ENCODE data around the gene MLLT3.

Gene MLLT3

DNA sequence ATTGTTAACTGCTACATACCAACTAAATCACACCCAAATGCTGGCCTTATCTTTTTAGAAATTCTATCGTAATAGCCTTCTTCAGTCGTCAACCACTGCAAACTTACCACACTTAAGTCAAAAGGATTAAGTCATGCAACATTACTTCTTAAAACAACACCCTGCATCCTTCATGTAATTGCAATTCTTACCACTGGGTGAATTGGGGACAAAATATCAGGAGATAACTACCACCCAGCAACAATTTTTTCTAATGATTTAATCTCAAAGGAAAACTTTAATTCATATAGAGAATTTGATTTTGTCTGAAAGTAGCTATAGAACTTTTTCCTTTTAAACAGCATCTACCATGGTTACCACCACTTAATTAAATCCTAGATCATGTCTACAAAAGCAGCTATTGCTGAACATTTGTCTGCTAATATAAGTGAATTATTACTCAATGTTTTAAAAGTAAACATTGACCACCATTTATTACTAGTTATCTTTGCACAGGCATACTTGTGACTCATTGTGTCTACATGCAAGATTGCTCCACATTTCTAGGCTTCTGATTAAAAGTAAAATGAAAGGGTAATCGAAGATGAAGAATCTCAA is 10.5 kb downstream of the MLLT3 start:
- H3K79me2 ChIP-seq (ENCODE audit: insufficient read depth, low read length): no peaks in the 10 kb centered on the region
- no peaks in the 10 kb centered on the region for H3K27me3 ChIP-seq (ENCODE audit: low read length)
- no peak overlapping the region for H3K4me2 ChIP-seq (ENCODE audit: low read depth, low read length, poor library complexity, severe bottlenecking)
- H3F3A ChIP-seq (ENCODE audit: insufficient read depth): no peaks in the 10 kb centered on the region
- no peaks in the 10 kb centered on the region for H3K9me3 ChIP-seq (ENCODE audit: insufficient read depth, low read length)
- no peak overlapping the region for H2AFZ ChIP-seq (ENCODE audit: low read depth, low read length, severe bottlenecking)
- no peaks in the 10 kb centered on the region for H3K9me2 ChIP-seq (replicated peaks; ENCODE audit: insufficient read depth, low read length)
- H3K4me3 ChIP-seq (ENCODE audit: insufficient read depth, low read length, poor library complexity, severe bottlenecking): no peak overlapping the region
- 0 out of 2 replicates have a peak, but pooled peaks have one; percentile 50 for TF ChIP-seq EZH2phosphoT487 (conservative IDR thresholded peaks at IDR 0.05; ENCODE audit: low read length)
- TF ChIP-seq CTCF (IDR thresholded peaks at IDR 0.05; ENCODE audit: insufficient read depth, low read length, poor library complexity, severe bottlenecking): peak; percentile 20
- H4K20me1 ChIP-seq (ENCODE audit: low read depth, low read length): peaks cover 27% of the 10 kb centered on the region; the same call in 1 of the 2 replicates
- H3K9ac ChIP-seq (ENCODE audit: low read length): no peak overlapping the region
- no peaks in the 10 kb centered on the region for H3K36me3 ChIP-seq (ENCODE audit: low read length)
- H3K27ac ChIP-seq (ENCODE audit: low read depth, low read length): no peak overlapping the region

DNA sequence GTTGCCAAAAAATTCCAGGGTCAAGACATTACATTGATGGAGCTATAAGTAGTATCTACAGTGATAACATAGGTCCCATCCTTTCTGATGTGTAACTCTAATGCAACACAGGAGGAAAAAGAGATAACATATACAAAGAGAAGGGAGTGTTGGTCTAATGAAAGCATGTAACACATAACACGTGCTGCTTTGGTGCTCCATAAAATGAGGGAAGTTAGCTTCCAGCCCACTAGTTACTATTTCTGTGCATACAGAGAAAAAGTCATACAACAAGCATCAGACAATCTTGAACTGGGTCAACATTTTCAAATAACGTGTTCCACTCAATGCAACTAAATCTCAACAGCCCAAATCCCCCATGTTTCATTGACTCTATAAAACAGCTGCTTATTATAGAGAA is 11.7 kb downstream of the MLLT3 start:
- H3K36me3 ChIP-seq (ENCODE audit: low read length): no peaks in the 10 kb centered on the region
- H3K9ac ChIP-seq (ENCODE audit: low read length): no peak overlapping the region
- H3K9me2 ChIP-seq (replicated peaks; ENCODE audit: insufficient read depth, low read length): no peaks in the 10 kb centered on the region
- no peaks in the 10 kb centered on the region for H3K9me3 ChIP-seq (ENCODE audit: insufficient read depth, low read length)
- no peaks in the 10 kb centered on the region for H3K79me2 ChIP-seq (ENCODE audit: insufficient read depth, low read length)
- TF ChIP-seq CTCF (IDR thresholded peaks at IDR 0.05; ENCODE audit: insufficient read depth, low read length, poor library complexity, severe bottlenecking) (no peak), EZH2phosphoT487 (conservative IDR thresholded peaks at IDR 0.05; ENCODE audit: low read length) (no peak)
- no peaks in the 10 kb centered on the region for H3K27me3 ChIP-seq (ENCODE audit: low read length)
- H3F3A ChIP-seq (ENCODE audit: insufficient read depth): no peaks in the 10 kb centered on the region
- no peak overlapping the region for H3K4me3 ChIP-seq (ENCODE audit: insufficient read depth, low read length, poor library complexity, severe bottlenecking)
- H4K20me1 ChIP-seq (ENCODE audit: low read depth, low read length): peaks cover 22% of the 10 kb centered on the region; the same call in 1 of the 2 replicates
- no peak overlapping the region for H2AFZ ChIP-seq (ENCODE audit: low read depth, low read length, severe bottlenecking)
- no peak overlapping the region for H3K27ac ChIP-seq (ENCODE audit: low read depth, low read length)
- no peak overlapping the region for H3K4me2 ChIP-seq (ENCODE audit: low read depth, low read length, poor library complexity, severe bottlenecking)

DNA sequence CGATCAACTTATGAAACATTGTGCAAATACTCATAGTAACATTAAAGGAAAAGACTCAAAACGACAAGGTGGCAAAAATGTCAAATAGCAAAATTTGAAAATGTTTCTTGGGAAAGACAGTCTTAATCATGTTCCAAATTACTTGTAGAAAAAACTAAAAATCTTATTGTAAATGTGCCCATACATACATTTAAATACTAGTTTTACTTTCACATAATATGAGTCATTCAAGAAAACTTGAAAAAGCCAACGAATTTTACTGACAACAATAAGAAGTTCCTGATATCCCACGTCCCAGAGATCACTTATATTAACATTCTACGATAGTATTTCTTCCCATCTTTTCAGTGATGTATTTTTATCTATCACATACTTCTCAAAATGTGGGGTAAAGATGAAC is 13.7 kb downstream of the MLLT3 start:
- Histone ChIP-seq H3K4me3 (ENCODE audit: insufficient read depth, low read length, poor library complexity, severe bottlenecking) (no peak overlapping the region), H3K27ac (ENCODE audit: low read depth, low read length) (no peak overlapping the region), H3K9ac (ENCODE audit: low read length) (no peak overlapping the region), H3K79me2 (ENCODE audit: insufficient read depth, low read length) (no peaks in the 10 kb centered on the region), H2AFZ (ENCODE audit: low read depth, low read length, severe bottlenecking) (no peak overlapping the region), H3K4me2 (ENCODE audit: low read depth, low read length, poor library complexity, severe bottlenecking) (no peak overlapping the region), H3K36me3 (ENCODE audit: low read length) (no peaks in the 10 kb centered on the region), H3K9me2 (replicated peaks; ENCODE audit: insufficient read depth, low read length) (no peaks in the 10 kb centered on the region), H3K27me3 (ENCODE audit: low read length) (no peaks in the 10 kb centered on the region), H3K9me3 (ENCODE audit: insufficient read depth, low read length) (no peaks in the 10 kb centered on the region), H3F3A (ENCODE audit: insufficient read depth) (no peaks in the 10 kb centered on the region), H4K20me1 (ENCODE audit: low read depth, low read length) (peaks cover 19% of the 10 kb centered on the region; the same call in 1 of the 2 replicates)
- TF ChIP-seq CTCF (IDR thresholded peaks at IDR 0.05; ENCODE audit: insufficient read depth, low read length, poor library complexity, severe bottlenecking): no peak

Measured in SU-DHL-6 (cell line).